Activated CD8-positive, alpha-beta memory T cell treated with anti-CD3 and anti-CD28 coated beads, Interleukin-2, amount 50 U/mL, for 24 hours (primary cell): Measurements from ENCODE around the gene TCEAL3.
"Not testable (repeated sequence)": the region's sequence is repeated elsewhere in the genome, so short reads cannot be mapped to it uniquely, and the experiment has no call there.

ENCODE experiments used
- DNase-seq: peaks from one replicate; pipeline ENCODE4 v3.0.0-alpha.2; 2020; ENCODE audit errors: extremely low read depth

TCEAL3 gene, protein sequence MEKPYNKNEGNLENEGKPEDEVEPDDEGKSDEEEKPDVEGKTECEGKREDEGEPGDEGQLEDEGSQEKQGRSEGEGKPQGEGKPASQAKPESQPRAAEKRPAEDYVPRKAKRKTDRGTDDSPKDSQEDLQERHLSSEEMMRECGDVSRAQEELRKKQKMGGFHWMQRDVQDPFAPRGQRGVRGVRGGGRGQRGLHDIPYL

GRCh38 chrX:103607364-103608305 is at the start of gene TCEAL3:
Gene TCEAL3 (plus strand): TSS chrX:103607963. CDS start chrX:103609065, 1,102 bp downstream.
- DNase-seq = no peak

GRCh38 chrX:103560256-103560655 is 47.5 kb upstream of the TCEAL3 start:
- DNase-seq = no peak

DNA sequence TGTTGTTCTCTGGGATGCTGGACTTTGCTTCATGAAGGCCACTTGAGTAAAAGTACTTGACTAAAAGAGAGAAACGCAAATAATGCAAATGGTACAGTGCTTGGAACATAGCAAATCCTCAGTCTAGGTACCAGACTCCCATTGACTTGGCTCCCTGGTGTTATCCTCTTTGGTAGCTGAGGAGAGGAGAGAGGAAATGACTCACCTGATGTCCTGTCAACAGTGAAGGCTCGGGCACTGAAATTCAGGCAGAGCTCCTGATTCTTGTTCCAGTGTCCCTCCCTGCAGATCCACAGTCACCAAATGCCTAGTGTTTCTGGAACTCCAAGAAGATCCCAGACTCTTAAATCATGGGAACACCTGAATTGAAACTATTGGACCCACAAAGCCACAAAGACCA is 45.0 kb upstream of the TCEAL3 start:
- DNase-seq = no peak

- no peak for DNase-seq
These were observed 42.6 kb upstream of the TCEAL3 start for GRCh38 chrX:103565197-103565596.

GRCh38 chrX:103565752-103566151 is 42.0 kb upstream of the TCEAL3 start:
- DNase-seq = no peak

DNA sequence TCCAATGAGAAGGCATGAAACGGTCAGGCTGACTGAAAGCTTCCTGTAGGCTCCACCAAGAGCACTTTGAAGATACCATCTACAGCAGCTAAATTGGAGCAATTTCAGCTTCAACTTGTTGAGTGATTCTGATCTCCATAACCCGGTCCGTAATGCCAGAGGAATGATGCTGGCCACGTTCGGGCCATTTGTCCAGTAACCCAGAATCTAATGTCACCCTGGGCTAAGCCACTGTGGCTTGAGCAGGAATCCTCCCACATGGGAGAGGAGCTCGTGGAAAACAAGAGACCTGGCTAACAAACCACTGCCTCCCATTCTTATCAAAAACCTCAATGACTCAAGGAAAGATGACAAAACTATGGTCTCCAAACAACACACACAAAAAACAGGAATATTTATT is 36.6 kb upstream of the TCEAL3 start:
- DNase-seq = no peak

DNA sequence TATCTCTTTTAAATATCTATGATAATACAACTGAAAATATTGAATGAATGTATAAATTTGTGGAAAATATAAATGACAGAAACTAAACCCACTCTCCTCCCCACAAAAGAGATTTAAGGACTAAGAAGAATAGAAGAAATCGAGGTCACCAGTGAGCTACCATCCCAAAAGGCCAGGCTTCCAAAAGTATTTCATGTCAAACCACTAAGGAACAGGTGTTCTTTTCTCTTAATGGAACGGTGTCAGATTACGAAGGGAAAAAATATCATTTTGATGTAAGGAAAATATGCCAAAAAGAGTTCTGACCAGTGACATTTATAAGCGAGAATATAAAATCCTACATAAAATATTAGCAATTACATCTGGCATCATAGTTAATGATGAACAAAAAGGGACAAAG is 36.0 kb upstream of the TCEAL3 start:
- DNase-seq = no peak

- DNase-seq = no peak
These were observed 34.6 kb upstream of the TCEAL3 start for GRCh38 chrX:103573202-103573601.

DNA sequence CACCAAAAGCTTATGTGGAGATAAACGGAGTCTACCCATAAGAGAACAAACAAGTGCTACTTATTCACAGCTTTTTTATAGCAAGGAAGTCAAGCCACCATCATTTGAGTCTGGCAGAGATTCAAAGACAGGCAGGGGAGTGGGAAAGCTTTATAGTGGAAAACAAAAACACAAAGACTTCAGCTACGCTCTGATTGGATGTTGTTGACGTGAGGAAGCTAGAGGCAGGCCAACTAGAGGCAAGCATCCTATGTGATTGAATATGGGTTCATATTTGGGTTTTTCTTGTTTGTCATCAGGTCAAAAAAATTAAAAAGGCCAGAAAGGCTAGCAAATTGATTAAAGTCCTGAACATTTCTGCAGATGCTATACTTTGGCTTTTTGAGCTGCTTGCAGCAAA is 23.2 kb upstream of the TCEAL3 start:
- DNase-seq = no peak

DNA sequence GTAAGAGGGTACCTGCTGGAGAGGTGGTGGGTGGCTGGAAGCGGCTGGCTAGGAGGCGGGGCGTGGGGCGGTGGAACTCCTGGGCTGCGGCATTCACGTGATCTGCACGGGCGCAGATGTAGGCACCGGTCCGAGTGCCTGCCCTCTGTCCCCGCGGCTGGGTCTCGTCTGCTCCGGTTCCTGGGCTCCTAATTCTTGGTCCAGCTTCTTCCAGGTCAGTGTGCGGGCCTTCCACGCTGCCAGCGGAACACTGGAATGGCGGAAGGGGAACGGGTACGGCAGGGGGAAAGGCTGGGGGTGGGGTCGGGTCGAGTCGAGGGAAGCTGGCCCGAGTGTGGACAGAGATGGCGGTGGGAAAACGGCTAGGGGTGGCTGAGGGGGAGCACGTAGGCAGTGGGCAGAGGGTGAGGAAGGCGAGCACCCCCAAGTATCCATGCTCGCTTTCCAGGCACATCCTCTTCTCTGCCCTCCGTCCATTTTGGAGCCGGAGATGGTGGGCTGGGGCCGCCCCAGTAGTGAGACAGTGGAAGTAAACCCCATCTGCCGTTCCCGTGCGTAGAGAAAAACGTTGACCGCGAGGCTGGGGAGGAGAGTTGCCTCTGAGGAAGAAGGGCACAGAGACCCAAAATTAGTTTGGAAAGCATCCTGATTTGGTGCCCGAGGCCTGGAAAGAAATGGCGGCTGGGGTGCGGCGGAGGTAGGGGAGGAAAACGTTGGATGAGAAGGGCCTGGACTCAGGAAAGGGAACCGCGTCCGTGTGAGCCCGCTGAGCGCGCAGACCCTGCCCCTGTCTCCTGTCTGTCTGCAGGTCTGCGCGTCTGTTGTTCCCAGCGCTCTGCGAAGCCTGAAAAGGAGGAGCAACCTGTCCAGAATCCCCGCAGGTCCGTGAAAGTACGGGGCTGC is 22.1 kb upstream of the TCEAL3 start, which contains the start of gene TCEAL4:
Gene TCEAL4 (plus strand): TSS at position 105 of the 903 bp plus-strand sequence. CDS start 1,161 bp downstream, outside the sequence.
- no peak for DNase-seq

DNA sequence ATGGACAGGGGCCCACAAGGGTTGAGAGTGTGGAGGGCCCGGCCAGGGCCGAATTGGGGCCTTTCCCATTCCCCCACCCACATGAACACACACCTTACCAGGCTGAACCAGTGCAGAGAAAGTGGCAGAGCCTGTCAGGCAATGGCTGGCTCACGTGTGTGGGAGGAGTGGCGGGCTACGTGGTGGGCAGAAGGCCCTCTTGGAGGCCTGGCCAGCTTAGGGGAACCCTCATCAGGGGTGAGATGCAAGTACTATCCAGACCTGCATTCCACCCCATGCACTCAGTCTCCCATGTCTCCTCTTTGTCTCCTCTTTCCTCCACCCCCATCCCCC is 21.5 kb upstream of the TCEAL3 start:
- DNase-seq = no peak

GRCh38 chrX:103586659-103587058 is 21.1 kb upstream of the TCEAL3 start:
- DNase-seq = no peak

GRCh38 chrX:103592295-103592694 is 15.5 kb upstream of the TCEAL3 start:
- DNase-seq = not testable (repeated sequence)

- DNase-seq = not testable (repeated sequence)
These were observed 12.6 kb upstream of the TCEAL3 start for GRCh38 chrX:103595202-103595601.

DNA sequence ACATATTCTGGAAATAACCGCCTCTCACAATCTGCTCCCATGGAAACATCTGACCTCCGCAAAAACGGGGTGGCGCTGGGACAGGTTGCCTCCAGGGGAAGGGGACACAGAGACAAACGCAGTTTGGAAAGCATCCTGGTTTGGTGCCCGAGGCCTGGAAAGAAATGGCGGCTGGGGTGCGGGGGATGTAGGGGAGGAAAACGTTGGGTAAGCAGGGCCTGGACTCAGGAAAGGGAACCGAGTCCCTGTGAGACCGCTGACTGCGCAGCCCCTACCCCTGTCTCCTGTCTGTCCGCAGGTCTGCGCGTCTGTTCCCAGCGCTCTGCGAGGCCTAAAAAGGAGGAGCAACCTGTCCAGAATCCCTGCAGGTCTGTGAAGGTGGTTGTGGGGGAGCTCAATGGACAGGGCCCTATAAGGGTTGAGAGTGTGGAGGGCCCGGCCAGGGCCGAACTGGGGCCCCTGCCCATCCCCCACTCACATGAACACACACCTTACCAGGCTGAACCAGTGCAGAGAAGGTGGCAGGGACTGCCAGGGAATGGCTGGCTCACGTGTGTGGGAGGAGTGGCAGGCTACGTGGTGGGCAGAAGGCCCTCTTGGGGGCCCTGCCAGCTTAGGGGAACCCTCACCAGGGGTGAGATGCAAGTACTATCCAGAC is 672 bp downstream of the TCEAL3 start:
- no peak for DNase-seq

DNA sequence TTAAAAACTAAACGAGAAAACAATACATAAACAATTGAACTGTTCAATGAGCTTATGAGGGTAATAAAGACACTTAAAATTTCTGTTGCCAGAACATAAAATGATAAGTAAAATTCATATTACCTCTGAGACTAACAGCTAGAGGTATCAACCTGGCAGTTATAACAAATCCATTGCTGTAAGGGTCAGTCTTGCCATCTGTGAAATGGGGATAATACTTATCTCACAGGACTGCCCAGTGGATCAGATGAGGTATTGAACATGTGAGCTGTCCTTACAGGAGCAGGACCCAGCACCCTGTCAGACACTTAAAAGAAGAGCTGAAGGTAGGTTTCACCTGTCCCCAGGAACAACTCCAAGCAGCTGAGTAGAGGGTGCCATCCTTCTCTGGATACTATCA is 2.5 kb downstream of the TCEAL3 start:
- DNase-seq = no peak

DNA sequence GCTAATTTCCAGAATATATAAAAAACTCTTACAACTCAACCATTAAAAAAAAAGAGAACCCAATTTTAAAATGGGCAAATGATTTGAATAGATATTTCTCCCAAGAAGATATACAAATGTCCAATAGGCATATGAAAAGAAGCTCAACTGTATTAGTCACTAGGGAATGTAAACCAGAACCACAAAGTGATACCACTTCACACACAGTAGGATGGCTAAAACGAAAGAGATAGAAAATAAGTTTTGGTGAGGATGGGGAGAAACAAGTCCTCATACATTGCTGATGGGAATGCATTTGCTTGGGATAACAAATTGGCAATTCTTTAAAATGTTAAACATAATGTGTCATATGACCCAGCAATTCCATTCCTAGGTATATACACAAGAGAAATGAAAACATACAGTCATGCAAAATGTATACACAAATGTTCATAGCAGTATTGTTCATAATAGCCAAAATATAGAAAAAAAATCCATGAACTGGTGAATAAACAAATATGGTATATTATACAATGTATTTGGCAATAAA is 5.7 kb downstream of the TCEAL3 start:
- DNase-seq = no peak

DNA sequence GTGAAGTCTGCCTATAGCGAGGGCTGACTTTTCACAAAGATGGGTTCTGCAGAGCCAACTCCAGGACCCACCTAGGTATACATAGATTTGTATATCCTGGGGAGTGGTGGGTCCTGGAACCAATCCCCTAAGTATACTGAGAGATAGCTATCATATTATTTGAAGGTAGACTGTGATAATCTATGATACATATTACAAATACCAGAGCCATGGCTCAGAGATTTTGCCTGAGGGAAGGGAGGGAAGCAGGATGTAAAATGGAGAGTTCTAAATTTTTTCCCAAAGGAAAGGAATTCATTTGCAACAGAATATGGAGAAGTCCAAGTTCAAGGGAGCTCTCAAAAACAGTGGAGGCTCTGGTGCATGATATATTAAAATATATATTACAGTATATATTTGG is 7.2 kb downstream of the TCEAL3 start:
- no peak for DNase-seq

DNA sequence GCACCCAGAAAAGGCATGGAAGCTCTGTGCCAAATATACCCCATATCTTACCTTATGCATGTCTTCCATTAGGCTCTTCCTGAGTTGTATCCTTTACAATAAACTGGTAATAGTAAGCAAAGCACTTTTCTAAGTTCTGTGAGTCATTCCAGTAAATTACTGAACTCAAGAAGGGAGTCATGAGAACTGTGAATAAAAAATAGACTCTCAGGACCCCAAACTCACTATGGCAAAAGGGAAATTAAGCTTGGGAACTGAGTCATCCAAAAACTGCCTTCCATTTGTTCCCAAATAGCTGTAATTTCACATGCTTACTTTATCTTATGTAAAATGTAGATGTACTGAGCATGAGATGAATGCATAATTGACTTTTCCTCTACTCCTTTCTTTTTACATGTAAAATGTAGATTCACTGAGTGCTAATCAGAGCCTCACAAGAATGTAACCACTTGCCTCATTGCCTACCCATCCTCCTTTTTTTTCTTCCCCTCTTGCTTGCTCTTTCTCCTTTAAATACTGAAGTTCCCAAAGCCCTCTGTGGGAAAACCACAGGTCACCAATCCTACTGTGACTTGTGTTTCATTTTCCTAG is 8.1 kb downstream of the TCEAL3 start:
- DNase-seq = no peak

GRCh38 chrX:103616676-103617186 is 9.0 kb downstream of the TCEAL3 start:
- no peak for DNase-seq

GRCh38 chrX:103624111-103624510 is 16.3 kb downstream of the TCEAL3 start:
- DNase-seq = no peak
